ENCODE data around the gene PCBD1.

The PCBD1 gene

GRCh38 chr10:70901276-70901878 is 13.0 kb upstream of the PCBD1 start:
- no peak for DNase-seq

- no peak for DNase-seq
Measured at GRCh38 chr10:70899096-70899495, 10.7 kb upstream of the PCBD1 start.

GRCh38 chr10:70898687-70899086 is 10.3 kb upstream of the PCBD1 start:
- DNase-seq = no peak

GRCh38 chr10:70896551-70896950 is 8.2 kb upstream of the PCBD1 start:
- no peak for DNase-seq

GRCh38 chr10:70894416-70894815 is 6.1 kb upstream of the PCBD1 start:
- DNase-seq = no peak

- DNase-seq = no peak
Measured at GRCh38 chr10:70893227-70894006, 5.1 kb upstream of the PCBD1 start.

GRCh38 chr10:70892631-70893030 is 4.3 kb upstream of the PCBD1 start:
- DNase-seq = no peak

GRCh38 chr10:70891627-70892026 is 3.3 kb upstream of the PCBD1 start:
- no peak for DNase-seq

GRCh38 chr10:70890917-70891431 is 2.6 kb upstream of the PCBD1 start:
- DNase-seq = no peak

GRCh38 chr10:70889291-70889690 is 926 bp upstream of the PCBD1 start:
- no peak for DNase-seq

GRCh38 chr10:70886921-70887665 is 1.3 kb downstream of the PCBD1 start:
- DNase-seq = no peak

- no peak for DNase-seq
Measured at GRCh38 chr10:70885931-70886903, 2.1 kb downstream of the PCBD1 start.

- no peak for DNase-seq
Measured at GRCh38 chr10:70885481-70885880, 2.9 kb downstream of the PCBD1 start.

- no peak for DNase-seq
Measured at GRCh38 chr10:70884741-70885140, 3.6 kb downstream of the PCBD1 start.

- peak; percentile 33 for DNase-seq
Measured at GRCh38 chr10:70880077-70880534, 8.3 kb downstream of the PCBD1 start.

- DNase-seq = no peak
Measured at GRCh38 chr10:70879207-70879606, 9.2 kb downstream of the PCBD1 start.

GRCh38 chr10:70874061-70874460 is 14.3 kb downstream of the PCBD1 start:
- DNase-seq = no peak

- no peak for DNase-seq
Measured at GRCh38 chr10:70872291-70872690, 16.1 kb downstream of the PCBD1 start.

GRCh38 chr10:70866424-70866823 is 21.9 kb downstream of the PCBD1 start:
- DNase-seq = no peak

- no peak for DNase-seq
Measured at GRCh38 chr10:70864935-70865334, 23.4 kb downstream of the PCBD1 start.

- no peak for DNase-seq
Measured at GRCh38 chr10:70863470-70864160, 24.8 kb downstream of the PCBD1 start.

Data from NCI-H446 treated with DMSO at 0.1 percent for 48 hours (cell line).